Gastroesophageal sphincter (tissue), 3 donors: ENCODE results near the gene NUP160.

ENCODE experiments used
- CTCF ChIP-seq, 4 experiments: fragments of 200-600 bp in 2 of 4; fragments of 450-650 bp in 2 of 4; sonication (generic) in 1 of 4; IDR thresholded peaks; one replicate each; pipeline ENCODE4 v1.5.1; 2017 to 2019; ENCODE audit warnings: antibody characterized with exemption in 4 of 4, mild to moderate bottlenecking in 2 of 4, moderate library complexity in 2 of 4
- POLR2A ChIP-seq, 2 donors: fragments of 450-650 bp; IDR thresholded peaks; one replicate each; pipeline ENCODE4 v1.6.1; 2017; ENCODE audit warnings: antibody characterized with exemption in 2 of 2, mild to moderate bottlenecking in 2 of 2, moderate library complexity in 1 of 2

- TF ChIP-seq POLR2A (IDR thresholded peaks at IDR 0.05) (no peak), CTCF (IDR thresholded peaks at IDR 0.05) (peak in 2 of 4 experiments; percentile 6 to 32)
Measured at GRCh38 chr11:47786373-47786772, 61.8 kb downstream of the NUP160 start.
